ENCODE measurements around the gene KLHL5. TPM values are rescaled to one million over a fixed set of nuclear protein-coding genes. Genes with fewer than 3 reads are reported as not detected.
"Not testable (repeated sequence)": the region's sequence is repeated elsewhere in the genome, so short reads cannot be mapped to it uniquely, and the experiment has no call there.

The KLHL5 gene
- total and polyA plus RNA-seq, 9 of the 15 experiments (the other 6 are each of a cell fraction or from before 2014, with no cell fraction given), result 8.0 to 30.8 (median 22.1) TPM

DNA sequence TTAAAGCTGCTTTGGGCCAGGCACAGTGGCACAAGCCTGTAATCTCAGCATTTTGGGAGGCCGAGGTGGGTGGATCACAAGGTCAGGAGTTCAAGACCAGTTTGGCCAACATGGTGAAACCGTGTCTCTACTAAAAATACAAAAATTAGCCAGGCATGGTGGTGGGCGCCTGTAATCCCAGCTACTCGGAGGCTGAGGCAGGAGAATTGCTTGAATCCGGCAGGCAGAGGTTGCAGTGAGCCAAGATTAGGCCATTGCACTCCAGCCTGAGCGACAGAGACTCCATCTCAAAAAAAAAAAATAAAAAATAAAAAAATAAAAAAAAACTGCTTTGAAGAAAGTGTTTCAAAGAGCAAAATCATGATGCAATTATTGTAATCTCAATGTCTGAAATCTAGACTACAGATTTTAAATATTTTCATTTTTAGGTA, 30.4 kb upstream of the KLHL5 start:
- Histone ChIP-seq H3K27ac (ENCODE audit: extremely low read depth, low read depth, low read length) (peak overlapping the region; percentile 62; the same call in 2 of the 3 replicates), H3K4me3 (peak overlapping the region; percentile 17), H3K4me2 (ENCODE audit: insufficient read depth, low read length) (peak overlapping the region; percentile 42), H3K79me2 (ENCODE audit: control insufficient read depth, insufficient read depth, low read length) (peaks cover 15% of the 10 kb centered on the region; the same call in 2 of the 3 replicates), H3K4me1 (replicated peaks in 1 of 2; ENCODE audit: control insufficient read depth in 2 of 2, insufficient read depth in 2 of 2, low read length in 2 of 2) (peaks cover 9 to 14% of the 10 kb centered on the region in 2 experiments; a peak in 4 of 5 replicates), H2AFZ (ENCODE audit: low read depth, low read length) (peak overlapping the region; percentile 85), H3K9ac (ENCODE audit: insufficient read depth in 1 of 2, low read depth in 2 of 2, low read length in 2 of 2) (peak overlapping the region; percentile 19 to 49; a peak in 2 of 4 replicates)
- 17% methylated on average over 6 of the region's 6 CpGs for WGBS (ENCODE audit: insufficient coverage, low coverage, missing lambda C conversion rate)
- H3K9me3 ChIP-seq (replicated peaks; ENCODE audit: control insufficient read depth, insufficient read depth, low read depth, low read length); FAIRE-seq; DNase-seq (ENCODE audit: extremely low read depth in 1 of 4, low spot score in 3 of 4); in situ Hi-C loops (cut with MboI); H3K36me3 ChIP-seq (ENCODE audit: control insufficient read depth, insufficient read depth, low read length); H4K20me1 ChIP-seq (replicated peaks; ENCODE audit: control insufficient read depth, insufficient read depth, low read length); intact Hi-C loops (cut with micrococcal nuclease); H3K27me3 ChIP-seq (ENCODE audit: control insufficient read depth in 2 of 2, insufficient read depth in 2 of 2, low read length in 2 of 2); BruUV-seq (replicated peaks); H3K9me1 ChIP-seq (ENCODE audit: control insufficient read depth, insufficient read depth, low read length); TF ChIP-seq CEBPG, NR4A1 (CRISPR knock-in tag; IDR thresholded peaks at IDR 0.05): not testable (repeated sequence)
- ATAC-seq, result peak; percentile 25
- ChIA-PET POLR2A (interaction anchor here (0.8 to 1.2 kb wide), 2 partner anchors 12 to 56 kb away, joined by 3 read pairs; no protein-coding TSS in a partner anchor), CTCF (ENCODE audit: low intra/inter-chr PET ratio) (interaction anchor here (0.6 kb wide), 1 partner anchor 77 kb away, joined by 3 read pairs; no protein-coding TSS in a partner anchor)
- TF ChIP-seq ZNF175 (CRISPR knock-in tag; IDR thresholded peaks at IDR 0.05; ENCODE audit: low read depth) (peak; percentile 84), LARP7 (IDR thresholded peaks at IDR 0.05) (0 out of 2 replicates have a peak, but pooled peaks have one; percentile 22), ETV1 (tag; conservative IDR thresholded peaks at IDR 0.05; ENCODE audit: low read depth) (0 out of 2 replicates have a peak, but pooled peaks have one; percentile 16), PTRF (tag; IDR thresholded peaks at IDR 0.05) (peak; percentile 85), SMARCE1 (IDR thresholded peaks at IDR 0.05) (peak; percentile 36; the same call in 1 of the 2 replicates), SMAD4 (CRISPR knock-in tag; conservative IDR thresholded peaks at IDR 0.05) (peak; percentile 77), PTTG1 (tag; IDR thresholded peaks at IDR 0.05; ENCODE audit: low read depth) (peak; percentile 70), CEBPG (tag; conservative IDR thresholded peaks at IDR 0.05 in 1 of 2, IDR thresholded peaks at IDR 0.05 in 1 of 2) (peak in 1 of 2 experiments; percentile 75), NR4A1 (tag; IDR thresholded peaks at IDR 0.05) (peak; percentile 61; the same call in 1 of the 2 replicates)
- TF ChIP-seq, protein P1, sequence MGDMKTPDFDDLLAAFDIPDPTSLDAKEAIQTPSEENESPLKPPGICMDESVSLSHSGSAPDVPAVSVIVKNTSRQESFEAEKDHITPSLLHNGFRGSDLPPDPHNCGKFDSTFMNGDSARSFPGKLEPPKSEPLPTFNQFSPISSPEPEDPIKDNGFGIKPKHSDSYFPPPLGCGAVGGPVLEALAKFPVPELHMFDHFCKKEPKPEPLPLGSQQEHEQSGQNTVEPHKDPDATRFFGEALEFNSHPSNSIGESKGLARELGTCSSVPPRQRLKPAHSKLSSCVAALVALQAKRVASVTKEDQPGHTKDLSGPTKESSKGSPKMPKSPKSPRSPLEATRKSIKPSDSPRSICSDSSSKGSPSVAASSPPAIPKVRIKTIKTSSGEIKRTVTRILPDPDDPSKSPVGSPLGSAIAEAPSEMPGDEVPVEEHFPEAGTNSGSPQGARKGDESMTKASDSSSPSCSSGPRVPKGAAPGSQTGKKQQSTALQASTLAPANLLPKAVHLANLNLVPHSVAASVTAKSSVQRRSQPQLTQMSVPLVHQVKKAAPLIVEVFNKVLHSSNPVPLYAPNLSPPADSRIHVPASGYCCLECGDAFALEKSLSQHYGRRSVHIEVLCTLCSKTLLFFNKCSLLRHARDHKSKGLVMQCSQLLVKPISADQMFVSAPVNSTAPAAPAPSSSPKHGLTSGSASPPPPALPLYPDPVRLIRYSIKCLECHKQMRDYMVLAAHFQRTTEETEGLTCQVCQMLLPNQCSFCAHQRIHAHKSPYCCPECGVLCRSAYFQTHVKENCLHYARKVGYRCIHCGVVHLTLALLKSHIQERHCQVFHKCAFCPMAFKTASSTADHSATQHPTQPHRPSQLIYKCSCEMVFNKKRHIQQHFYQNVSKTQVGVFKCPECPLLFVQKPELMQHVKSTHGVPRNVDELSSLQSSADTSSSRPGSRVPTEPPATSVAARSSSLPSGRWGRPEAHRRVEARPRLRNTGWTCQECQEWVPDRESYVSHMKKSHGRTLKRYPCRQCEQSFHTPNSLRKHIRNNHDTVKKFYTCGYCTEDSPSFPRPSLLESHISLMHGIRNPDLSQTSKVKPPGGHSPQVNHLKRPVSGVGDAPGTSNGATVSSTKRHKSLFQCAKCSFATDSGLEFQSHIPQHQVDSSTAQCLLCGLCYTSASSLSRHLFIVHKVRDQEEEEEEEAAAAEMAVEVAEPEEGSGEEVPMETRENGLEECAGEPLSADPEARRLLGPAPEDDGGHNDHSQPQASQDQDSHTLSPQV (IDR thresholded peaks at IDR 0.05), result peak; percentile 75
- TF ChIP-seq, protein P2, sequence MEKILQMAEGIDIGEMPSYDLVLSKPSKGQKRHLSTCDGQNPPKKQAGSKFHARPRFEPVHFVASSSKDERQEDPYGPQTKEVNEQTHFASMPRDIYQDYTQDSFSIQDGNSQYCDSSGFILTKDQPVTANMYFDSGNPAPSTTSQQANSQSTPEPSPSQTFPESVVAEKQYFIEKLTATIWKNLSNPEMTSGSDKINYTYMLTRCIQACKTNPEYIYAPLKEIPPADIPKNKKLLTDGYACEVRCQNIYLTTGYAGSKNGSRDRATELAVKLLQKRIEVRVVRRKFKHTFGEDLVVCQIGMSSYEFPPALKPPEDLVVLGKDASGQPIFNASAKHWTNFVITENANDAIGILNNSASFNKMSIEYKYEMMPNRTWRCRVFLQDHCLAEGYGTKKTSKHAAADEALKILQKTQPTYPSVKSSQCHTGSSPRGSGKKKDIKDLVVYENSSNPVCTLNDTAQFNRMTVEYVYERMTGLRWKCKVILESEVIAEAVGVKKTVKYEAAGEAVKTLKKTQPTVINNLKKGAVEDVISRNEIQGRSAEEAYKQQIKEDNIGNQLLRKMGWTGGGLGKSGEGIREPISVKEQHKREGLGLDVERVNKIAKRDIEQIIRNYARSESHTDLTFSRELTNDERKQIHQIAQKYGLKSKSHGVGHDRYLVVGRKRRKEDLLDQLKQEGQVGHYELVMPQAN (IDR thresholded peaks at IDR 0.05; ENCODE audit: borderline replicate concordance), result peak; percentile 58; the same call in 1 of the 2 replicates
- TF ChIP-seq, protein P3, sequence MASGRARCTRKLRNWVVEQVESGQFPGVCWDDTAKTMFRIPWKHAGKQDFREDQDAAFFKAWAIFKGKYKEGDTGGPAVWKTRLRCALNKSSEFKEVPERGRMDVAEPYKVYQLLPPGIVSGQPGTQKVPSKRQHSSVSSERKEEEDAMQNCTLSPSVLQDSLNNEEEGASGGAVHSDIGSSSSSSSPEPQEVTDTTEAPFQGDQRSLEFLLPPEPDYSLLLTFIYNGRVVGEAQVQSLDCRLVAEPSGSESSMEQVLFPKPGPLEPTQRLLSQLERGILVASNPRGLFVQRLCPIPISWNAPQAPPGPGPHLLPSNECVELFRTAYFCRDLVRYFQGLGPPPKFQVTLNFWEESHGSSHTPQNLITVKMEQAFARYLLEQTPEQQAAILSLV (tag; IDR thresholded peaks at IDR 0.05), result peak; percentile 71
